Fibroblast of gingiva (primary cell): ENCODE data around the gene SLC9A7.

Experiments used
- DNase-seq: peaks from one replicate; pipeline ENCODE4 v3.0.0-alpha.2; 2011; ENCODE audit warnings: low read depth

The SLC9A7 gene

GRCh38 chrX:46703980-46704379 is 54.9 kb downstream of the SLC9A7 start:
- DNase-seq, result no peak

- no peak for DNase-seq
These were observed 60.2 kb downstream of the SLC9A7 start for GRCh38 chrX:46698691-46699090.

- no peak for DNase-seq
These were observed 63.4 kb downstream of the SLC9A7 start for GRCh38 chrX:46695491-46695890.

GRCh38 chrX:46694549-46694948 is 64.4 kb downstream of the SLC9A7 start:
- DNase-seq, result peak; percentile 48

- DNase-seq, result no peak
These were observed 65.8 kb downstream of the SLC9A7 start for GRCh38 chrX:46693149-46693548.

GRCh38 chrX:46690818-46691217 is 68.1 kb downstream of the SLC9A7 start:
- DNase-seq, result no peak

GRCh38 chrX:46687619-46688018 is 71.3 kb downstream of the SLC9A7 start:
- DNase-seq, result no peak

GRCh38 chrX:46686003-46686645 is 72.8 kb downstream of the SLC9A7 start:
- DNase-seq, result peak; percentile 54

GRCh38 chrX:46683048-46683447 is 75.9 kb downstream of the SLC9A7 start:
- peak; percentile 5 for DNase-seq

GRCh38 chrX:46681849-46682248 is 77.1 kb downstream of the SLC9A7 start:
- DNase-seq, result peak; percentile 19

- DNase-seq, result no peak
These were observed 80.7 kb downstream of the SLC9A7 start for GRCh38 chrX:46678232-46678631.

GRCh38 chrX:46676399-46677356 is 82.2 kb downstream of the SLC9A7 start:
- no peak for DNase-seq

GRCh38 chrX:46673620-46674359 is 85.1 kb downstream of the SLC9A7 start:
- DNase-seq, result peak; percentile 60

- no peak for DNase-seq
These were observed 88.6 kb downstream of the SLC9A7 start for GRCh38 chrX:46670316-46670715.

GRCh38 chrX:46666831-46667230 is 92.1 kb downstream of the SLC9A7 start:
- DNase-seq, result peak; percentile 56

GRCh38 chrX:46665232-46666152 is 93.4 kb downstream of the SLC9A7 start:
- no peak for DNase-seq

- DNase-seq, result no peak
These were observed 96.5 kb downstream of the SLC9A7 start for GRCh38 chrX:46662188-46662958.

- no peak for DNase-seq
These were observed 105.4 kb downstream of the SLC9A7 start for GRCh38 chrX:46653482-46653881.

GRCh38 chrX:46649421-46650260 is 109.3 kb downstream of the SLC9A7 start:
- DNase-seq, result no peak

GRCh38 chrX:46648660-46649059 is 110.3 kb downstream of the SLC9A7 start:
- DNase-seq, result no peak
